HCT116 (cell line): ENCODE measurements around the gene PIGA. TPM values are rescaled to one million over a fixed set of nuclear protein-coding genes. Genes with fewer than 3 reads are reported as not detected.
"Not testable (repeated sequence)": the region's sequence is repeated elsewhere in the genome, so short reads cannot be mapped to it uniquely, and the experiment has no call there.

Source experiments
- ATAC-seq: fragments of 200-7000 bp; cut with Tn5 transposase; 2 replicates; pipeline ENCODE4 v1.9.1; 2020; ENCODE audit warnings: mild to moderate bottlenecking, moderate library complexity
- BruUV-seq: library from RNA; stranded (reverse); fragments of 400-500 nt; replicated peaks from 2 replicates; lab custom pipeline; 2021; lab: Mats Ljungman, UMichigan
- CTCF ChIA-PET: fragments of 300-600 bp; sonication (Branson Sonifier 250); formaldehyde crosslinking; loops from one replicate; lab custom pipeline; 2021; ENCODE audit warnings: antibody characterized with exemption; lab: Charles Lee
- POLR2A ChIA-PET: fragments of 300-600, 350-600 bp; sonication (Branson Sonifier 250); formaldehyde crosslinking; loops from one replicate; lab custom pipeline; 2021; ENCODE audit warnings: antibody characterized with exemption; lab: Charles Lee
- RAD21 ChIA-PET, 2 experiments: fragments of 300-600 bp; sonication (Branson Sonifier 250); formaldehyde crosslinking; loops; one replicate each; lab custom pipeline; 2023; ENCODE audit warnings: low total read pairs in 2 of 2; ENCODE audit not compliant: uncharacterized antibody in 2 of 2, unreplicated experiment in 2 of 2, low non-redundant PET in 1 of 2; lab: Charles Lee
- DNase-seq: peaks from one replicate; pipeline ENCODE4 v3.0.0-alpha.2; 2010; ENCODE audit warnings: low read depth, low spot score
- H2AFZ ChIP-seq: fragments of 200-600 bp; shearing (Covaris generic), sonication (generic); 2 replicates; pipeline ENCODE4 v1.6.1; 2017; ENCODE audit warnings: low read depth, mixed run types, mixed read lengths, antibody characterized with exemption, low read length; ENCODE audit not compliant: poor library complexity, severe bottlenecking
- H3K27ac ChIP-seq: 2 replicates; pipeline ENCODE4 v1.5.1; 2012; ENCODE audit warnings: low read depth, low read length
- H3K27me3 ChIP-seq: fragments of 200-600 bp; sonication (generic); 2 replicates; pipeline ENCODE4 v1.6.1; 2016; ENCODE audit warnings: mixed run types, low read length, mixed read lengths; ENCODE audit not compliant: insufficient read depth
- H3K36me3 ChIP-seq, 2 experiments: fragments of 200-500 bp in 1 of 2; fragments of 200-600 bp in 1 of 2; sonication (Bioruptor generic) in 1 of 2; sonication (generic) in 1 of 2; 2 replicates each; pipeline versions ENCODE4 v1.5.1 to v1.6.1; 2014 to 2016; ENCODE audit warnings: low read length in 2 of 2, inconsistent platforms in 1 of 2, mixed read lengths in 1 of 2, mixed run types in 1 of 2; ENCODE audit not compliant: insufficient read depth in 2 of 2, control insufficient read depth in 1 of 2
- H3K4me1 ChIP-seq, 2 experiments: fragments of 200-600 bp in 1 of 2; sonication (generic) in 1 of 2; 2 replicates each; pipeline versions ENCODE4 v1.5.1 to v1.6.1; 2012 to 2017; ENCODE audit warnings: low read length in 2 of 2, inconsistent platforms in 1 of 2, mild to moderate bottlenecking in 1 of 2, mixed read lengths in 1 of 2, mixed run types in 1 of 2, moderate library complexity in 1 of 2; ENCODE audit not compliant: insufficient read depth in 2 of 2, control insufficient read depth in 1 of 2
- H3K4me2 ChIP-seq: fragments of 200-600 bp; sonication (generic); 2 replicates; pipeline ENCODE4 v1.6.1; 2017; ENCODE audit warnings: mixed run types, low read length, mixed read lengths
- H3K4me3 ChIP-seq, 2 experiments: fragments of 200-600 bp in 1 of 2; sonication (generic) in 1 of 2; replicated peaks in 1 of 2; 2 replicates each; pipeline ENCODE4 v1.5.1; 2011 to 2016; ENCODE audit warnings: low read length in 2 of 2, control low read depth in 1 of 2, low read depth in 1 of 2, mild to moderate bottlenecking in 1 of 2, mixed read lengths in 1 of 2, mixed run types in 1 of 2
- H3K79me2 ChIP-seq: fragments of 200-600 bp; sonication (generic); 2 replicates; pipeline ENCODE4 v1.6.1; 2017; ENCODE audit warnings: mild to moderate bottlenecking, mixed run types, low read length, moderate library complexity, mixed read lengths; ENCODE audit not compliant: insufficient read depth
- H3K9ac ChIP-seq: fragments of 200-600 bp; sonication (generic); 2 replicates; pipeline ENCODE4 v1.6.1; 2016; ENCODE audit warnings: low read length, mixed read lengths
- H3K9me2 ChIP-seq: fragments of 200-600 bp; sonication (generic), shearing (Covaris generic); 2 replicates; pipeline ENCODE4 v1.6.1; 2017; ENCODE audit warnings: mixed run types, mild to moderate bottlenecking, moderate library complexity; ENCODE audit not compliant: insufficient read depth
- H3K9me3 ChIP-seq, 2 experiments: fragments of 200-500 bp in 1 of 2; fragments of 200-600 bp in 1 of 2; sonication (Bioruptor generic) in 1 of 2; sonication (generic) in 1 of 2; 2 replicates each; pipeline ENCODE4 v1.6.1; 2014 to 2017; ENCODE audit warnings: low read length in 2 of 2, mixed read lengths in 2 of 2, inconsistent platforms in 1 of 2, low read depth in 1 of 2, mild to moderate bottlenecking in 1 of 2, mixed run types in 1 of 2, moderate library complexity in 1 of 2; ENCODE audit not compliant: control insufficient read depth in 1 of 2, insufficient read depth in 1 of 2
- H4K20me1 ChIP-seq: fragments of 200-600 bp; sonication (generic), shearing (Covaris generic); 2 replicates; pipeline ENCODE4 v1.6.1; 2017; ENCODE audit warnings: mixed run types, mild to moderate bottlenecking, moderate library complexity; ENCODE audit not compliant: insufficient read depth
- CEBPB ChIP-seq: IDR thresholded peaks from 2 replicates; pipeline ENCODE4 v1.6.1; 2012; ENCODE audit warnings: low read depth
- CTCF ChIP-seq, 3 experiments: fragments of 200-600 bp in 1 of 3; sonication (generic) in 1 of 3; IDR thresholded peaks in 2 of 3; conservative IDR thresholded peaks in 1 of 3; 2 replicates each; pipeline ENCODE4 v1.5.1; 2012 to 2017; ENCODE audit warnings: low read depth in 2 of 3, low read length in 2 of 3, antibody characterized with exemption in 1 of 3, borderline replicate concordance in 1 of 3, control low read depth in 1 of 3, mild to moderate bottlenecking in 1 of 3, mixed read lengths in 1 of 3, mixed run types in 1 of 3, moderate library complexity in 1 of 3; ENCODE audit not compliant: insufficient read depth in 1 of 3
- EGR1 ChIP-seq: IDR thresholded peaks from 2 replicates; pipeline ENCODE4 v1.6.1; 2012; ENCODE audit warnings: low read depth
- ELF1 ChIP-seq: IDR thresholded peaks from 2 replicates; pipeline ENCODE4 v1.6.1; 2012; ENCODE audit warnings: low read depth, borderline replicate concordance
- EZH2 ChIP-seq: fragments of 200-600 bp; sonication (generic); IDR thresholded peaks from 2 replicates; pipeline ENCODE4 v1.6.1; 2017; ENCODE audit warnings: antibody characterized with exemption, mixed run types
- EZH2phosphoT487 ChIP-seq: fragments of 200-600 bp; IDR thresholded peaks from 2 replicates; pipeline ENCODE4 v1.6.1; 2018; ENCODE audit warnings: antibody characterized with exemption, borderline replicate concordance
- FOSL1 ChIP-seq: IDR thresholded peaks from 2 replicates; pipeline ENCODE4 v1.6.1; 2012; ENCODE audit warnings: low read depth
- POLR2AphosphoS5 ChIP-seq: IDR thresholded peaks from 2 replicates; pipeline ENCODE4 v1.6.1; 2011; ENCODE audit warnings: mild to moderate bottlenecking, low read depth, low read length, moderate library complexity
- RAD21 ChIP-seq: IDR thresholded peaks from 2 replicates; pipeline ENCODE4 v1.6.1; 2012; ENCODE audit warnings: low read depth, mild to moderate bottlenecking
- REST ChIP-seq: IDR thresholded peaks from 2 replicates; pipeline ENCODE4 v1.6.1; 2012; ENCODE audit warnings: low read depth
- SIN3A ChIP-seq: IDR thresholded peaks from 2 replicates; pipeline ENCODE4 v1.6.1; 2012; ENCODE audit warnings: low read depth
- SP1 ChIP-seq: IDR thresholded peaks from 2 replicates; pipeline ENCODE4 v1.6.1; 2012; ENCODE audit warnings: low read depth
- TCF7L2 ChIP-seq: IDR thresholded peaks from 2 replicates; pipeline ENCODE4 v1.7.0; 2011; ENCODE audit warnings: borderline replicate concordance, inconsistent platforms; ENCODE audit not compliant: insufficient read depth, insufficient read length; ENCODE audit errors: extremely low read depth
- YY1 ChIP-seq: IDR thresholded peaks from 2 replicates; pipeline ENCODE4 v1.6.1; 2011; ENCODE audit warnings: low read length, low read depth, moderate library complexity, mild to moderate bottlenecking; ENCODE audit not compliant: insufficient replicate concordance; ENCODE audit errors: extremely low read depth
- ZFX ChIP-seq: fragments of 450-650 bp; IDR thresholded peaks from 2 replicates; pipeline ENCODE4 v1.6.1; 2017
- ZNF274 ChIP-seq: fragments of 200-500 bp; sonication (Bioruptor generic); IDR thresholded peaks from 2 replicates; pipeline ENCODE4 v1.6.1; 2014; ENCODE audit warnings: mild to moderate bottlenecking, low read depth, low read length, inconsistent platforms
- intact Hi-C: fragments of 100-400 bp; cut with micrococcal nuclease; formaldehyde crosslinking; loops from 2 replicates; pipeline ENCODE4 v1.10.0; 2022
- total RNA-seq: library from RNA; stranded (reverse); gene quantifications from one replicate; pipeline ENCODE4 v1.2.1, GENCODE V29; 2021; ENCODE audit not compliant: unreplicated experiment
- TF ChIP-seq, protein P1 (sequence below): IDR thresholded peaks from 2 replicates; pipeline ENCODE4 v1.6.1; 2012

The PIGA gene
- total RNA-seq, 1 experiment from 2014 or later: 12.7 TPM

- RAD21 ChIA-PET: no interaction called here
- H3K4me2 ChIP-seq: no peak overlapping the region
- TF ChIP-seq EZH2phosphoT487 (no peak), RAD21 (no peak), CEBPB (no peak), YY1 (no peak), SIN3A (no peak), EGR1 (no peak), POLR2AphosphoS5 (no peak), CTCF (IDR thresholded peaks at IDR 0.05 in 2 of 3, conservative IDR thresholded peaks at IDR 0.05 in 1 of 3; ENCODE audit: borderline replicate concordance in 1 of 3, insufficient read depth in 1 of 3, low read depth in 2 of 3, low read length in 2 of 3) (no peak), ELF1 (no peak), EZH2 (no peak), ZNF274 (no peak), TCF7L2 (no peak), REST (no peak), SP1 (no peak), ZFX (no peak), FOSL1 (no peak)
- TF ChIP-seq, protein P1, sequence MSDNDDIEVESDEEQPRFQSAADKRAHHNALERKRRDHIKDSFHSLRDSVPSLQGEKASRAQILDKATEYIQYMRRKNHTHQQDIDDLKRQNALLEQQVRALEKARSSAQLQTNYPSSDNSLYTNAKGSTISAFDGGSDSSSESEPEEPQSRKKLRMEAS: no peak
- TF ChIP-seq, all 23 proteins: peak for 0
- no peaks in the 10 kb centered on the region for H3K27me3 ChIP-seq
- no peaks in the 10 kb centered on the region for H3K9me3 ChIP-seq
- no peak for ATAC-seq
- no peak overlapping the region for H3K4me3 ChIP-seq
- no peaks in the 10 kb centered on the region for H3K79me2 ChIP-seq
- POLR2A ChIA-PET: no interaction called here
- peaks cover 4 to 6% of the 10 kb centered on the region in 2 experiments; a peak in 3 of 4 replicates for H3K4me1 ChIP-seq
- no peaks in the 10 kb centered on the region for H3K9me2 ChIP-seq
- intact Hi-C loops: no loop called here
- CTCF ChIA-PET: no interaction called here
- no peak overlapping the region for H3K27ac ChIP-seq
- no peak overlapping the region for H2AFZ ChIP-seq
- BruUV-seq: no TSS peak
- H3K9ac ChIP-seq: no peak overlapping the region
- H4K20me1 ChIP-seq: no peaks in the 10 kb centered on the region
- DNase-seq: no peak
- H3K36me3 ChIP-seq: no peaks in the 10 kb centered on the region
Measured at GRCh38 chrX:15274946-15275345, 60.4 kb downstream of the PIGA start.

DNA sequence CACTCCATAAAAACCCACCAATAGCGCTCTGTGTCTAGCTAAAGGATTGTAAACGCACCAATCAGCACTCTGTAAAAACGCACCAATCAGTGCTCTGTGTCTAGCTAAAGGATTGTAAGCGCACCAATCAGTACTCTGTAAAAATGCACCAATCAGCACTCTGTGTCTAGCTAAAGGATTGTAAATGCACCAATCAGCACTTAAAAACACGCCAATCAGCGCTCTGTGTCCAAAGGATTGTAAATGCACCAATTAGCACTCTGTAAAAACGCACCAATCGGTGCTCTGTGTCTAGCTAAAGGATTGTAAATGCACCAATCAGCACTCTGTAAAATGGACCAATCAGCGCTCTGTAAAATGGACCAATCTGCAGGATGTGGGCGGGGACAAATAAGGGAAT lies 62.0 kb downstream of the PIGA start:
- RAD21 ChIA-PET, intact Hi-C loops, H4K20me1 ChIP-seq, H3K9ac ChIP-seq, H3K79me2 ChIP-seq, H3K4me3 ChIP-seq, H3K4me2 ChIP-seq, DNase-seq, ATAC-seq, H3K36me3 ChIP-seq, H2AFZ ChIP-seq, H3K27me3 ChIP-seq, BruUV-seq, POLR2A ChIA-PET, H3K27ac ChIP-seq, H3K9me2 ChIP-seq, H3K9me3 ChIP-seq, CTCF ChIA-PET: not testable (repeated sequence)
- peaks cover 9 to 18% of the 10 kb centered on the region in 2 experiments; a peak in 3 of 4 replicates for H3K4me1 ChIP-seq
